Activated naive CD4-positive, alpha-beta T cell treated with anti-CD3 and anti-CD28 coated beads, Interleukin-2, amount 50 U/mL, for 16 hours (primary cell): Measurements from ENCODE around the gene PCDHGB6.
"Not testable (repeated sequence)": the region's sequence is repeated elsewhere in the genome, so short reads cannot be mapped to it uniquely, and the experiment has no call there.

Experiments used
- DNase-seq: peaks from one replicate; pipeline ENCODE4 v3.0.0-alpha.2; 2020

PCDHGB6 gene

GRCh38 chr5:141407790-141408505 lies at the start of gene PCDHGB6:
Gene PCDHGB6, plus strand, starts transcription at chr5:141408021. Its CDS starts 182 bp downstream, at chr5:141408203.
- DNase-seq, result peak; percentile 47

GRCh38 chr5:141359790-141360426 lies 47.9 kb upstream of the PCDHGB6 start, which contains the start of gene PCDHGB2:
Gene PCDHGB2, plus strand, starts transcription at chr5:141359994. Its CDS starts 142 bp downstream, at chr5:141360136.
- DNase-seq, result no peak

- no peak for DNase-seq
These were observed 47.1 kb upstream of the PCDHGB6 start for GRCh38 chr5:141360685-141361084.

GRCh38 chr5:141362719-141363118 lies 45.1 kb upstream of the PCDHGB6 start:
- no peak for DNase-seq

- no peak for DNase-seq
These were observed 43.7 kb upstream of the PCDHGB6 start, which contains the start of gene PCDHGA5 for GRCh38 chr5:141363952-141364660. Gene PCDHGA5, plus strand, starts transcription at chr5:141364162. Its CDS starts 169 bp downstream, at chr5:141364331.

GRCh38 chr5:141366016-141366896 lies 41.6 kb upstream of the PCDHGB6 start:
- no peak for DNase-seq

- DNase-seq, result no peak
These were observed 37.6 kb upstream of the PCDHGB6 start, which contains the start of gene PCDHGB3 for GRCh38 chr5:141369994-141370848. Gene PCDHGB3, plus strand, starts transcription at chr5:141370242. Its CDS starts 153 bp downstream, at chr5:141370395.

GRCh38 chr5:141371572-141372475 lies 36.0 kb upstream of the PCDHGB6 start:
- DNase-seq, result no peak

- DNase-seq, result no peak
These were observed 34.0 kb upstream of the PCDHGB6 start, which contains the start of gene PCDHGA6 for GRCh38 chr5:141373673-141374317. Gene PCDHGA6, plus strand, starts transcription at chr5:141373891. Its CDS starts 193 bp downstream, at chr5:141374084.

GRCh38 chr5:141374627-141375026 lies 33.2 kb upstream of the PCDHGB6 start:
- DNase-seq, result no peak

- DNase-seq, result not testable (repeated sequence)
These were observed 32.2 kb upstream of the PCDHGB6 start for GRCh38 chr5:141375444-141376155.

- DNase-seq, result no peak
These were observed 25.1 kb upstream of the PCDHGB6 start, which contains the start of gene PCDHGA7 for GRCh38 chr5:141382469-141383294. Gene PCDHGA7, plus strand, starts transcription at chr5:141382742. Its CDS starts 158 bp downstream, at chr5:141382900.

- DNase-seq, result no peak
These were observed 24.5 kb upstream of the PCDHGB6 start for GRCh38 chr5:141383345-141383744.

GRCh38 chr5:141384471-141385267 lies 23.2 kb upstream of the PCDHGB6 start:
- DNase-seq, result no peak

GRCh38 chr5:141387557-141388311 lies 20.1 kb upstream of the PCDHGB6 start, which contains the start of gene PCDHGB4:
Gene PCDHGB4, plus strand, starts transcription at chr5:141387698. Its CDS starts 187 bp downstream, at chr5:141387885.
- not testable (repeated sequence) for DNase-seq

GRCh38 chr5:141388661-141389060 lies 19.2 kb upstream of the PCDHGB6 start:
- DNase-seq, result no peak
